GM12872 (cell line): ENCODE data around the gene GALNT9.

Source experiments
- CTCF ChIP-seq: IDR thresholded peaks from 3 replicates; pipeline ENCODE4 v1.5.1; 2011; ENCODE audit warnings: low read depth, mild to moderate bottlenecking, low read length, moderate library complexity; ENCODE audit not compliant: insufficient read depth

Gene GALNT9

GRCh38 chr12:132319991-132320570 lies 9.3 kb downstream of the GALNT9 start:
- no peak for TF ChIP-seq CTCF

- TF ChIP-seq CTCF = no peak
Observed at GRCh38 chr12:132319359-132319950, 9.9 kb downstream of the GALNT9 start.

GRCh38 chr12:132318618-132319033 lies 10.8 kb downstream of the GALNT9 start:
- no peak for TF ChIP-seq CTCF

GRCh38 chr12:132318135-132318534 lies 11.3 kb downstream of the GALNT9 start:
- no peak for TF ChIP-seq CTCF

GRCh38 chr12:132317233-132317938 lies 12.0 kb downstream of the GALNT9 start:
- TF ChIP-seq CTCF = no peak

- no peak for TF ChIP-seq CTCF
Observed at GRCh38 chr12:132316497-132317232, 12.7 kb downstream of the GALNT9 start.

GRCh38 chr12:132315951-132316350 lies 13.4 kb downstream of the GALNT9 start:
- TF ChIP-seq CTCF = no peak
